Uterus (tissue), 2 donors: ENCODE data around the gene DNAI7.

ENCODE experiments used
- POLR2A ChIP-seq, 2 donors: fragments of 450-650 bp; IDR thresholded peaks; one replicate each; pipeline ENCODE4 v1.6.1; 2016; ENCODE audit warnings: antibody characterized with exemption in 2 of 2, mild to moderate bottlenecking in 1 of 2, moderate library complexity in 1 of 2
- TF ChIP-seq, protein P1 (sequence below), 4 experiments: fragments of 200-600 bp in 2 of 4; fragments of 450-650 bp in 2 of 4; sonication (generic) in 2 of 4; IDR thresholded peaks; one replicate each; pipeline ENCODE4 v1.5.1; 2016 to 2019; ENCODE audit warnings: antibody characterized with exemption in 4 of 4, mild to moderate bottlenecking in 2 of 4, moderate library complexity in 1 of 4

DNA sequence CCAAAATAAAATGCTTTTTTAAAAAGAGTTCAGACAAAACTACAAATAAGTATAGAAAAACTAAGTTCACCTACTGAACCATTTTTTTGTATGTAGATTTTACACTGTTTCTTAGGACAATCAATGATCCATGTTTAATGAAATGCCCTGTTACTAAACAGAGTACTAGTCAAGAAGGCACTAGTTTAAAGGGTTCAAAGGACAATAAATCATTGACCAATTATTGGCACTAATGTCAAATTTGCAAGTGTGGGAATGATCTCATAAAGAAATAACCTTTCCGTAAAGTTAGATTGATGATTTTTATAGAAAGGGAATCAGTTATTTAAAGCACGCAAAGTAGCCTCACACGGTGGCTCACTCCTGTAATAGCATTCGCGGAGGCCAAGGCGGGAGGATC lies 4.2 kb downstream of the DNAI7 start:
- TF ChIP-seq, protein P1, sequence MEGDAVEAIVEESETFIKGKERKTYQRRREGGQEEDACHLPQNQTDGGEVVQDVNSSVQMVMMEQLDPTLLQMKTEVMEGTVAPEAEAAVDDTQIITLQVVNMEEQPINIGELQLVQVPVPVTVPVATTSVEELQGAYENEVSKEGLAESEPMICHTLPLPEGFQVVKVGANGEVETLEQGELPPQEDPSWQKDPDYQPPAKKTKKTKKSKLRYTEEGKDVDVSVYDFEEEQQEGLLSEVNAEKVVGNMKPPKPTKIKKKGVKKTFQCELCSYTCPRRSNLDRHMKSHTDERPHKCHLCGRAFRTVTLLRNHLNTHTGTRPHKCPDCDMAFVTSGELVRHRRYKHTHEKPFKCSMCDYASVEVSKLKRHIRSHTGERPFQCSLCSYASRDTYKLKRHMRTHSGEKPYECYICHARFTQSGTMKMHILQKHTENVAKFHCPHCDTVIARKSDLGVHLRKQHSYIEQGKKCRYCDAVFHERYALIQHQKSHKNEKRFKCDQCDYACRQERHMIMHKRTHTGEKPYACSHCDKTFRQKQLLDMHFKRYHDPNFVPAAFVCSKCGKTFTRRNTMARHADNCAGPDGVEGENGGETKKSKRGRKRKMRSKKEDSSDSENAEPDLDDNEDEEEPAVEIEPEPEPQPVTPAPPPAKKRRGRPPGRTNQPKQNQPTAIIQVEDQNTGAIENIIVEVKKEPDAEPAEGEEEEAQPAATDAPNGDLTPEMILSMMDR (IDR thresholded peaks at IDR 0.05) = no peak
- no peak for TF ChIP-seq POLR2A (IDR thresholded peaks at IDR 0.05)
